ENCODE measurements around the gene SLC15A5. TPM values are rescaled to one million over a fixed set of nuclear protein-coding genes. Genes with fewer than 3 reads are reported as not detected.

The SLC15A5 gene
- total RNA-seq, 1 donor from 2014 or later: not detected

GRCh38 chr12:16218234-16218633, 59.3 kb downstream of the SLC15A5 start:
- DNase-seq (ENCODE audit: low read depth) (peak; percentile 37), FAIRE-seq (no peak)
- Histone ChIP-seq H3K4me3 (ENCODE audit: low read depth, low read length) (no peak overlapping the region), H3K27me3 (ENCODE audit: control insufficient read depth, insufficient read depth, low read length) (no peaks in the 10 kb centered on the region), H3K36me3 (ENCODE audit: control insufficient read depth, insufficient read depth, low read length) (no peaks in the 10 kb centered on the region)
- no peak for TF ChIP-seq CTCF (IDR thresholded peaks at IDR 0.05; ENCODE audit: insufficient read depth, low read length, severe bottlenecking)

GRCh38 chr12:16211731-16212130, 65.8 kb downstream of the SLC15A5 start:
- no peak for DNase-seq (ENCODE audit: low read depth)
- no peaks in the 10 kb centered on the region for H3K36me3 ChIP-seq (ENCODE audit: control insufficient read depth, insufficient read depth, low read length)
- H3K4me3 ChIP-seq (ENCODE audit: low read depth, low read length): no peak overlapping the region
- FAIRE-seq: no peak
- H3K27me3 ChIP-seq (ENCODE audit: control insufficient read depth, insufficient read depth, low read length): no peaks in the 10 kb centered on the region
- TF ChIP-seq CTCF (IDR thresholded peaks at IDR 0.05; ENCODE audit: insufficient read depth, low read length, severe bottlenecking): no peak

- Histone ChIP-seq H3K36me3 (ENCODE audit: control insufficient read depth, insufficient read depth, low read length) (no peaks in the 10 kb centered on the region), H3K27me3 (ENCODE audit: control insufficient read depth, insufficient read depth, low read length) (no peaks in the 10 kb centered on the region), H3K4me3 (ENCODE audit: low read depth, low read length) (no peak overlapping the region)
- FAIRE-seq (no peak), DNase-seq (ENCODE audit: low read depth) (no peak)
- TF ChIP-seq CTCF (IDR thresholded peaks at IDR 0.05; ENCODE audit: insufficient read depth, low read length, severe bottlenecking): no peak
These were observed 78.6 kb downstream of the SLC15A5 start for GRCh38 chr12:16198884-16199283.

- TF ChIP-seq CTCF (IDR thresholded peaks at IDR 0.05; ENCODE audit: insufficient read depth, low read length, severe bottlenecking): no peak
- no peak for FAIRE-seq
These were observed 79.9 kb downstream of the SLC15A5 start for GRCh38 chr12:16197600-16197999.

GRCh38 chr12:16189849-16190248, 87.6 kb downstream of the SLC15A5 start:
- no peak for FAIRE-seq
- peak; percentile 45 for TF ChIP-seq CTCF (IDR thresholded peaks at IDR 0.05; ENCODE audit: insufficient read depth, low read length, severe bottlenecking)

More at GRCh38 chr12:16197600-16197999, 79.9 kb downstream of the SLC15A5 start:
- no peaks in the 10 kb centered on the region for H3K27me3 ChIP-seq (ENCODE audit: control insufficient read depth, insufficient read depth, low read length)
- DNase-seq (ENCODE audit: low read depth): no peak
- no peaks in the 10 kb centered on the region for H3K36me3 ChIP-seq (ENCODE audit: control insufficient read depth, insufficient read depth, low read length)
- no peak overlapping the region for H3K4me3 ChIP-seq (ENCODE audit: low read depth, low read length)

GRCh38 chr12:16187660-16188059, 89.8 kb downstream of the SLC15A5 start:
- no peak for TF ChIP-seq CTCF (IDR thresholded peaks at IDR 0.05; ENCODE audit: insufficient read depth, low read length, severe bottlenecking)
- FAIRE-seq (no peak), DNase-seq (ENCODE audit: low read depth) (no peak)
- H3K27me3 ChIP-seq (ENCODE audit: control insufficient read depth, insufficient read depth, low read length): no peaks in the 10 kb centered on the region
- no peaks in the 10 kb centered on the region for H3K36me3 ChIP-seq (ENCODE audit: control insufficient read depth, insufficient read depth, low read length)
- no peak overlapping the region for H3K4me3 ChIP-seq (ENCODE audit: low read depth, low read length)

More at GRCh38 chr12:16189849-16190248, 87.6 kb downstream of the SLC15A5 start:
- peak; percentile 39 for DNase-seq (ENCODE audit: low read depth)
- Histone ChIP-seq H3K4me3 (ENCODE audit: low read depth, low read length) (no peak overlapping the region), H3K27me3 (ENCODE audit: control insufficient read depth, insufficient read depth, low read length) (no peaks in the 10 kb centered on the region), H3K36me3 (ENCODE audit: control insufficient read depth, insufficient read depth, low read length) (no peaks in the 10 kb centered on the region)

All from bronchial epithelial cell (primary cell).